GM12872 (cell line): ENCODE data around the gene GABRD.

Experiments used
- CTCF ChIP-seq: IDR thresholded peaks from 3 replicates; pipeline ENCODE4 v1.5.1; 2011; ENCODE audit warnings: low read depth, mild to moderate bottlenecking, low read length, moderate library complexity; ENCODE audit not compliant: insufficient read depth

Gene GABRD

GRCh38 chr1:2001773-2002411 lies 17.3 kb upstream of the GABRD start:
- TF ChIP-seq CTCF = no peak

- no peak for TF ChIP-seq CTCF
Measured at GRCh38 chr1:2003541-2004131, 15.5 kb upstream of the GABRD start, which contains the start of gene CFAP74. CFAP74 (minus strand) TSS chr1:2003786; CDS start chr1:1990956, 12,830 bp downstream.

GRCh38 chr1:2004856-2005255 lies 14.3 kb upstream of the GABRD start:
- no peak for TF ChIP-seq CTCF

- TF ChIP-seq CTCF = no peak
Measured at GRCh38 chr1:2009101-2010053, 9.8 kb upstream of the GABRD start.

GRCh38 chr1:2014181-2014580 lies 5.0 kb upstream of the GABRD start:
- TF ChIP-seq CTCF = no peak

- no peak for TF ChIP-seq CTCF
Measured at GRCh38 chr1:2014741-2015735, 4.1 kb upstream of the GABRD start.

- no peak for TF ChIP-seq CTCF
Measured at GRCh38 chr1:2016123-2016522, 3.0 kb upstream of the GABRD start.
